Mesodermal cell (in vitro differentiated cells): ENCODE measurements around the gene EME1.

ENCODE experiments used
- H3K27ac ChIP-seq: 2 replicates; pipeline ENCODE4 v1.7.0; 2013; ENCODE audit warnings: mild to moderate bottlenecking, low read depth, low read length, moderate library complexity; ENCODE audit not compliant: severe bottlenecking
- H3K36me3 ChIP-seq: 2 replicates; pipeline ENCODE4 v1.7.1; 2013; ENCODE audit warnings: mild to moderate bottlenecking, low read length, moderate library complexity; ENCODE audit not compliant: control insufficient read depth, insufficient read depth
- H3K4me1 ChIP-seq: one replicate; pipeline ENCODE4 v1.7.1; 2013; ENCODE audit warnings: mild to moderate bottlenecking, low read length; ENCODE audit not compliant: insufficient read depth, control insufficient read depth, poor library complexity, severe bottlenecking
- H3K4me3 ChIP-seq: 2 replicates; pipeline ENCODE4 v1.7.0; 2013; ENCODE audit warnings: low read length, control low read depth, mild to moderate bottlenecking; ENCODE audit not compliant: insufficient read depth, poor library complexity, severe bottlenecking; ENCODE audit errors: extremely low read depth
- H3K9me3 ChIP-seq: 2 replicates; pipeline ENCODE4 v1.7.1; 2013; ENCODE audit warnings: mild to moderate bottlenecking, low read length, moderate library complexity; ENCODE audit not compliant: control insufficient read depth
- WGBS, 2 experiments: methylation state at CpG; one replicate each; pipeline ENCODE4 v1.1.5; 2013; ENCODE audit warnings: missing lambda C conversion rate in 2 of 2; ENCODE audit not compliant: insufficient coverage in 2 of 2; 5-methylcytosine and 5-hydroxymethylcytosine counted together

EME1 gene

GRCh38 chr17:50348522-50349242 is 24.3 kb upstream of the EME1 start:
- 77 to 90% methylated on average over 3 to 4 of the region's 7 CpGs for WGBS, 2 experiments
- Histone ChIP-seq H3K4me1 (peaks cover 20% of the 10 kb centered on the region), H3K4me3 (no peak overlapping the region), H3K27ac (no peak overlapping the region), H3K36me3 (peaks cover 25% of the 10 kb centered on the region), H3K9me3 (no peaks in the 10 kb centered on the region)

GRCh38 chr17:50349243-50349600 is 23.8 kb upstream of the EME1 start:
- H3K4me3 ChIP-seq, result no peak overlapping the region
- peaks cover 30% of the 10 kb centered on the region for H3K36me3 ChIP-seq
- no peaks in the 10 kb centered on the region for H3K9me3 ChIP-seq
- no peak overlapping the region for H3K27ac ChIP-seq
- 93 to 100% methylated on average over 2 of the region's 5 CpGs for WGBS, 2 experiments
- peaks cover 20% of the 10 kb centered on the region for H3K4me1 ChIP-seq

- Histone ChIP-seq H3K36me3 (peaks cover 45% of the 10 kb centered on the region), H3K4me3 (no peak overlapping the region), H3K27ac (no peak overlapping the region), H3K4me1 (peaks cover 20% of the 10 kb centered on the region), H3K9me3 (no peaks in the 10 kb centered on the region)
- 100% methylated on average over 1 to 2 of the region's 2 CpGs for WGBS, 2 experiments
These were observed 22.3 kb upstream of the EME1 start for GRCh38 chr17:50350733-50351132.

- H3K27ac ChIP-seq, result no peak overlapping the region
- H3K4me1 ChIP-seq, result peaks cover 20% of the 10 kb centered on the region
- no peak overlapping the region for H3K4me3 ChIP-seq
- H3K36me3 ChIP-seq, result peaks cover 60% of the 10 kb centered on the region
- no peaks in the 10 kb centered on the region for H3K9me3 ChIP-seq
- WGBS, 2 experiments, result 95 to 97% methylated on average over 3 to 6 of the region's 6 CpGs
These were observed 20.8 kb upstream of the EME1 start for GRCh38 chr17:50352072-50352692.

GRCh38 chr17:50352693-50353599 is 20.1 kb upstream of the EME1 start:
- Histone ChIP-seq H3K4me3 (no peak overlapping the region), H3K27ac (no peak overlapping the region), H3K36me3 (peaks cover 67% of the 10 kb centered on the region), H3K4me1 (peaks cover 14% of the 10 kb centered on the region), H3K9me3 (no peaks in the 10 kb centered on the region)
- 91 to 95% methylated on average over 18 to 21 of the region's 21 CpGs for WGBS, 2 experiments

GRCh38 chr17:50353600-50354195 is 19.3 kb upstream of the EME1 start:
- H3K9me3 ChIP-seq, result no peaks in the 10 kb centered on the region
- peaks cover 7% of the 10 kb centered on the region for H3K4me1 ChIP-seq
- peaks cover 75% of the 10 kb centered on the region for H3K36me3 ChIP-seq
- no peak overlapping the region for H3K27ac ChIP-seq
- WGBS, 2 experiments, result 96 to 97% methylated on average over 24 to 26 of the region's 27 CpGs
- no peak overlapping the region for H3K4me3 ChIP-seq

GRCh38 chr17:50354198-50354597 is 18.8 kb upstream of the EME1 start:
- Histone ChIP-seq H3K27ac (no peak overlapping the region), H3K4me3 (no peak overlapping the region), H3K4me1 (peaks cover 2% of the 10 kb centered on the region), H3K36me3 (peaks cover 80% of the 10 kb centered on the region), H3K9me3 (no peaks in the 10 kb centered on the region)
- WGBS, 2 experiments, result 96 to 99% methylated on average over 12 to 15 of the region's 15 CpGs

GRCh38 chr17:50354776-50355175 is 18.3 kb upstream of the EME1 start:
- Histone ChIP-seq H3K4me3 (no peak overlapping the region), H3K9me3 (no peaks in the 10 kb centered on the region), H3K36me3 (peaks cover 82% of the 10 kb centered on the region), H3K27ac (no peak overlapping the region), H3K4me1 (no peaks in the 10 kb centered on the region)
- WGBS, 2 experiments, result 96 to 97% methylated on average over 10 of the region's 13 CpGs

GRCh38 chr17:50355336-50355700 is 17.7 kb upstream of the EME1 start:
- WGBS, 2 experiments, result 100% methylated on average over 1 of the region's 4 CpGs; no CpG with 5 or more reads in 1 of the 2 experiments

GRCh38 chr17:50355701-50356341 is 17.2 kb upstream of the EME1 start:
- peaks cover 86% of the 10 kb centered on the region for H3K36me3 ChIP-seq
- 95% methylated on average over 18 of the region's 20 CpGs for WGBS, 2 experiments

More at GRCh38 chr17:50355336-50355700, 17.7 kb upstream of the EME1 start:
- Histone ChIP-seq H3K4me3 (no peak overlapping the region), H3K4me1 (no peaks in the 10 kb centered on the region), H3K9me3 (no peaks in the 10 kb centered on the region), H3K27ac (no peak overlapping the region), H3K36me3 (peaks cover 86% of the 10 kb centered on the region)

More at GRCh38 chr17:50355701-50356341, 17.2 kb upstream of the EME1 start:
- H3K4me3 ChIP-seq, result no peak overlapping the region
- no peaks in the 10 kb centered on the region for H3K9me3 ChIP-seq
- H3K4me1 ChIP-seq, result no peaks in the 10 kb centered on the region
- H3K27ac ChIP-seq, result no peak overlapping the region
